Activated CD4-positive, alpha-beta T cell treated with anti-CD3 and anti-CD28 coated beads, Interleukin-2, amount 50 U/mL, for 4 hours (primary cell): ENCODE data around the gene WDR53.
"Not testable (repeated sequence)": the region's sequence is repeated elsewhere in the genome, so short reads cannot be mapped to it uniquely, and the experiment has no call there.

Experiments used
- DNase-seq, 2 experiments: peaks; one replicate each; pipeline ENCODE4 v3.0.0-alpha.2; 2020

Gene WDR53

DNA sequence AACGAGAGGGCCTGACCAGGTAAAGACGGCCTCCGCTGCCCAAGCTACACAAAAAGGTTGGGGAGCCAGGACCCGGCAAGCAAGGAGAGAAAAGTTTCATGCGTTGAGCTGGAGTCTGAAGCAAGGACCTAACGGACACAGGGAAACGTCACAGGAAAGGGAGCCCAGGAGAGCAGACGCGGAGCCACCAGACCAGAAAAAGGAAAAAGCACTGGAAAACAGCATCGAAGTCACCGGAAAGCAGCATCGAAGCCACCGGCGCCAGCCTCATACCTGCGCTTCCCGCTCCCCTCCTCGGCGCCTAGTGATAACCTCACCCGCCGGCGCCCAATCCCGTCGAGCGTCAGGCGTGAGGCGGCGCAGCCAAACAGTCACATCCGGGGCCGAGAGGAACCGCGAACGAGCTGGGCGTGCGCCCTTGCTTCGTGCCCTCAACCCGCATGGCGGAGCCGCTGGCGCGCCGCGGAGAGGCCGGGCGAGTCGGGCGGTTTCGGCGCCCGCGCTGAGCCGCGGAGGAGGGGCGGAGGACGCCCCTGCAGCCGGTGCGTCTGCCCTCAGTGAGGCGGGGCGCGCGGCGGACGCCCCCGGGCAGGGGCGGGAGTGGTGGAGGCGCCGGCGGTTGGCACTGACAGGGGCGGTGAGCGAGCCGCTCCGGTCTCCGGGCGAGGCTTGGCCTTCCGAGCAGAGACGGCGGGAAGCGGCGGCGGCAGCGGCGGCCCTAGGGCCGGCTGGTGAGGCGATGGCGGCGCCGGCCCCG, at the start of gene WDR53, which contains the start of gene FBXO45:
TSS of gene WDR53 (minus strand) at position 309 of the 757 bp plus-strand sequence. CDS start 7,079 bp downstream, outside the sequence.
TSS of gene FBXO45 (plus strand) at position 415 of the 757 bp plus-strand sequence. CDS start at position 740, 325 bp downstream.
- peak; percentile 93 for DNase-seq

DNA sequence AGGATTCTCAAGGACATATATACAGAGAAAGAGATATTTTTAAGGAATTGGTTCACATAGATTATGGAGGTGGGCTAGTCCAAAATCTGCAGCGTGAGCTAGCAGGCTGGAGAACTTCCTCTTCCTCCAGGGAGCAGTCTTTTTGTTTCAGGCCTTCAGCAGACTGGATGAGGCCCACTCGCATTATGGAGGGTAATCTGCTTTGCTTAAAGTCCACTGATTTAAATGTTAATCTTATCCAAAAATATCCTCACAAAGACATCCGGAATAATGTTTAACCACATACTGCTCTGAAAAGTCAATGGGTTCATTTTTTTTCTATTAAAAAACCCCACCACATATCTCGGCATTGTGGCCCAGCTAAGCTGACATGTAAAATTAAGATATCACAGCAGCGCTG, 48.9 kb upstream of the WDR53 start:
- no peak for DNase-seq

DNA sequence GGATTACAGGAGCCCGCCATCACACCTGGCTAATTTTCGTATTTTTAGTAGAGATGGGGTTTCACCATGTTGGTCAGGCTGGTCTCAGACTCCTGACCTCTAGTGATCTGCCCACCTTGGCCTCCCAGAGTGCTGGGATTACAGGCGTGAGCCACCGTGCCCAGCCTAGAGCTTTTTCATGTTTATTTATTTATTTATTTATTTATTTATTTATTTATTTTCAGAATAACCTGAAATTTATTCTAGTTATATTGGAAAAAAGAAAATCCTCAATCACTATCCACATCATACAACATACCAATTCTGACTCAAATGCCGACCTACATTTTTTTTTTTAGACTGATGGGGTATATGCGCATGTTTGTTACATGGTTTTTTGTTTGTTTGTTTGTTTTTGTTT, 46.9 kb upstream of the WDR53 start:
- DNase-seq = not testable (repeated sequence)

DNA sequence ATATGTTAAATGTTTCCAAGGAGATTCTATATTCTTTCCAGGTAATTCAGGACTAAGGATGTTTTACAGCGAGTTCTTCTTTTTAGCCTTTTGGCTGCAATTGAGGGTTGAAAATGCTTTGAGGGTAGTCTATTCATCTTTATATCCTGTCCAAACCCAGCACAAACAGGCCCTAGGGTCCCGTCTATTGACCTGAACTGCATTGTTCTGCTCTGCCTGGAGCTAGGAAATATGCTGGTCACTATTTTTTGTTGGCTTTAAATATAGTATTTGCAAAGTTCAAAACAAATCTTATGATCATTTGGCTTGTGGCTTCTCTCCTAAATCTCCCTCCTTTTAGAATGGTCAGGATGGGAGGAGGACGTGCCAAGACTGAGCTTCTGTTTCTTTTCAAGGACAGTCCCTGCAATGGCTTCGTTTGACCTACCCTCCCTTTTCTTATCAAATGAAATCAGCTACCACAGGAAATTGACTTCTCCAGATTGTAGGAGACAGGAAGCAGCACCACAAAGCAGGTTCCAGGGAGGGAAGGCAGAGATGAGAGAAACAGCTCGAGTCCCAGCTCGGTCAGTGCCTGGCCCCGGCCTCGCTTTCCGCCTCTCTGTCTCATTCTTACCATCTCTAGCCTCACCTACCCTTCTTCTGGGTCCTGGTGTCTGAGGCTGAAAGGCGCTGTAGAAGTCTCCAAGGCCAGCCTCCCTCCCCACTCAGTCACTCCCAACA, 43.6 kb upstream of the WDR53 start:
- no peak for DNase-seq

DNA sequence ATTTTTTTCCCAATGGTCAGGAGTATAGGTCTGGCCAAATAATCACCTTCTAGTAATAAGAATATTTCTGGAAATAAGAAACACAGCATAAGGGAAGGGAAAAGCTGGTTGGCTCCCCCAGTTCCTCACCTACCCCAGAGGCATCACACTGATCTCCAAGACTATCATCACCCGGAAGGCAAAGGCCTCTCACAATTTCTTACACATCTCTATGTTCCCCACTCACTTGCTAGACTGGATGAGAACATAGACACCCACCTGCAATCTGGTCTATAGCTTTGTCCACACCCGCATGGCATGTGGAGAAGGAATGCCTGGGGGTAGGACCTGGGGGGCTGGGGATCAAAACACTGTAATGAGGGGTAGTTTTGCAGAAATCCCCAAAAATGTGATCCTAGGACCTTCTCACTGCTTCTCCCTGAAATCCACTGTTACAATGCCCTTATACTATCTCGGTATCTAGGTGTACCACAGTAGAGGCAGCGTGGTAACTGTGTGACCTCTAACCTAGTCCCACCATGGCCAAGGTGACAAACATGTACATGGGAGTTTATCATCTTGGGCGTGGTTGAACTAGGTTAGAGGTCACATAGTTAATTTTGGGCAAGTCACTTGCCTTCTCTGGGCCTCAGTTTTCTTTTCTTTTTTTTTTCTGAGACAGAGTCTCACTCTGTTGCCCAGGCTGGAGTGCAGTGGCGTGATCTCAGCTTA, 41.6 kb upstream of the WDR53 start:
- no peak for DNase-seq

DNA sequence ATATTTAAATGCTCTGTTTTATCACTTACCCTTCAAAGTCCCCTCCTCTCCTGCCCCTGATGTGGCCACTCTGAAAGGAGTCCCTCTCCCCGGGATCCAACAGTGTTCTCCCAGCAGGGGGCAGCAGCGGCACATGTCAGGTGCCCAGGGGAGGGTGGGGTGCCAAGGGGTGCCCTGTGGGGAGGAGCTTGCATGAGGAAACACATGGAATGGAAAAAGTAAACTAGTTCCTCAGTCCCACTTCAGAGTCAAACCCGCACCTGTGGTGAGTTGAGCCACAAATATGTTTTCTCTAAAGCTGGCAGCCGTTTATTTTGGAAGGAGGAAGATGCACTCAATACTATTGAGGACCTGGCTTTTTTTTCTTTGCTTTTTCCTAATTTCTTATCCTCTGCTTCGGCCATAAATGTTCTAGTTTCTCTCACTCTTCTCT, 41.0 kb upstream of the WDR53 start:
- peak; percentile 93 to 97 for DNase-seq

DNA sequence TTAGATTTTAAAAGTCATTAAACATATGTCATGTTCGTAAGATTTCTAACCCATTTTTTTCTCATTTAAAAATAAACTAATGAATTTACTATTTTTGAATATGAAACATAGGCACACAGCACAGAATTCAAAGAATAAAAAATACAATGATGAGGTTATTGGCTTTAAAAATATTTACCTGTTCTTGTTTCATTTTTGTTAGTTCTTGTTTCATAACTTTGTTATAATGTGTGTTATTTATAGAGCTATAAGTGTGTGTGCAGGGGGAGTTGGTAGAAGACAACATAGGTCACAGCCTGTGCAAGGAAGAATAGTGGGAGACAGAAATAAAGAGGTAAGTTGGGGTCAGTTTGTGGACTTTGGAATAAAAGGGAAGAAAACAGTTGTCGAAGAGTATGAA, 40.3 kb upstream of the WDR53 start:
- DNase-seq = no peak

DNA sequence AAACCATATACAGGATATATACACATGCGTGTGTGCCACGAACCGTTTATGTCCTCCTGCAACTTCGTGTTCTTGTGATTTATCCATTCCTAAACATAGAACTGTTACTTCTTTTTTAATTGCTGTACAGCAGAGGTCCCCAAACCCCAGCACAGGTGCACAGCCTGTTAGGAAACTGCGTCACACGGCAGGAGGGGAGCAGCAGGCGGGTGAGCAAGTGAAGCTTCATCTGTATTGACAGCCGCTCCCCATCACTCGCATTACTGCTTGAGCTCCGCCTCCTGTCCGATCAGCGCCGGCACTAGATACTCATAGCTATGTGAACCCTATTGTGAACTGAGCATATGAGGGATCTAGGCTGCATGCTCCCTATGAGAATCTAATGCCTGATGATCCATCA, 36.2 kb upstream of the WDR53 start:
- peak; percentile 58 for DNase-seq

DNA sequence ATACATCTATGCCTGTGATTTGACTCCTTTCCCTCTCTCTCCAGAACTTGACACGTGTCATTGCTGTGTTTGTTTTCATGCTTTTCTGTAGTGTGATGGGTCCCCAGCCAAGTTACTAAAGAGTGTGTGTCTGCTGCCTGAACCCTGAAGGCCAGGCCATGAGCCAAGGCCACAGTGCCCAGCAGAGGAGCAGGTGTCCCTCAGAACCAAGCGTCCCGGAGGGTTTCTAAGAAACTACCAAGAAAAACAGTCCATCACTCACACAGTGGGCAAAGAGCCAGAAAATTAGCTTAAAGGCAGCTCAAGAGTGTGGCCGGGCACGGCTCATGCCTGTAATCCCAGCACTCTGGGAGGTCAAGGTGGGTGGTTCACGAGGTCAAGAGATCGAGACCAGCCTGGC, 35.3 kb upstream of the WDR53 start:
- DNase-seq = no peak

DNA sequence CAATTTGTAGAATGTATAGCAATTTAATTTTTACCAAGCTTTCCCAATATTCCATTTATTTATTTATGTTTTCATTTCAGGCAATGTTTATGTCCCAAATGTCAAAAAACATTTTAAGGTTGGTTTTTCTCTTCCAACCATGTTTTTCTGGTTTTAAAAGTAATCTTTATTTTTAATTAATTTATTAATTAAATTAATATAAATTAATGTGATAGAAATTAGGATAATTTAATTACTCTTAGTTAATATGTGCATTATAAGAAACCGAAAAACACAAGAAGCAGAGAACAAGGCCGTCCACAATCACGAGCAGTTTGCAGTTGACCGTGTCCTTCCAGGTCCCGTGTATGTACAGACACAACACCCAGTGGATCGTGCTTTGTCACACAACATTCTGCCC, 34.3 kb upstream of the WDR53 start:
- DNase-seq = no peak

DNA sequence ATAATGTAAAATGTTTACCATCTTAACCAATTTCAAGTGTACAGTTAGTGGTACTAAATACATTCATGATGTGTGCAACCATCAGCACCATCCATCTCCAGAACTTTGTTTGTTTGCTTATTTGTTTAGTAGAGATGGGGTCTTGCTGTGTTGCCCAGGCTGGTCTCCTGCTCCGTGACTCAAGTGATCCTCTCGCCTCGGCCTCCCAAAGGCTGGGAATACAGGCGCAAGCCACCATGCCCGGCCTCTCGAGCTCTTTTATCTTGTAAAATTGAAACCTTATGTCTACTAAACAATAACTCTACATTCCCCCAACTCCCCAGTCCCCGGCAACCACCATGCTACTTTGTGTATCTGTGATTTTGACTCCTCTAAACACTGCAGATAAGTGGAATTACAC, 32.0 kb upstream of the WDR53 start:
- no peak for DNase-seq

DNA sequence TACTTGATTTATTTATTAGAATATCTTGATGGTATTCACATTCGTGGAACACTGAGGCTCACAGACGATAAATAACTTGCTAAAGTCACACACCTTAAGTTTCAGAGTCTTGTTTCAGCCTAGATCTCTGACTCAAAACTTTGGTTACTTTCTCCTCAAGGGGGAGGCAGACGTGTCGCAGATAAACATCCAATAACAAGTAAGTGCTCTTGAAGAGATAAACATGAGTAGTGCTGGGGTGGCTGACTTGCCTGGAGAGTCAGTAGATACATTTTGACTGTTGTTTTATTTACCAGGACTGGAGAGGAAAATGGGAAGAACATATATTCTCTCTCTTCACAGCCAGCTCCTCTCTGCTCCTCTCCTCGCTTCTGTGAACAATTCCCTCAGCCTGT, 31.4 kb upstream of the WDR53 start:
- DNase-seq = no peak

DNA sequence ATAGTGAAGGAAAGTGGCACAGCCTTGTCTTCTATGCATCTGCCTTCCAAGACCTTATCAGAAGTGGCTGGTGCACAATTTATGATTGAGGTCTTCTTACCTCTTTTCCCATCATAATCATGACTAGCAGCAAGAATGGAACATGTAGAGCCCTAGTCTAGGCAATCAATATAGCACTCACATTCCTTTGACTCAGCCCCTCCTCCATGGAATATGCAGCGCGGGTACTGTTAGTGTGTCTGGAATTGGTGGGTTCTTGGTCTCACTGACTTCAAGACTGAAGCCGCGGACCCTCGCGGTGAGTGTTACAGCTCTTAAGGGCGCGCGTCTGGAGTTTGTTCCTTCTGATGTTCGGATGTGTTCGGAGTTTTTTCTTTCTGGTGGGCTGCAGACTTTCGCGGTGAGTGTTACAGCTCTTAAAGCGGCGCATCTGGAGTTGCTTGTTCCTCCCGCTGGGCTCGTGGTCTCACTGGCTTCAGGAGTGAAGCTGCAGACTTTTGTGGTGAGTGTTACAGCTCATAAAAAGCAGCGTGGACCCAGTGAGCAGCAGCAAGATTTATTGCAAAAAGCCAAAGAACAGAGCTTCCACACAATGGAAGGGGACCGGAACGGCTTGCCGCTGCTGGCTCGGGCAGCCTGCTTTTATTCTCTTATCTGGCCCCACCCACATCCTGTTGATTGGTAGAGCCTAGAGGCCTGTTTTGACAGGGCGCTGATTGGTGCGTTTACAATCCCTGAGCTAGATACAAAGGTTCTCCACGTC, 29.8 kb upstream of the WDR53 start:
- DNase-seq = peak in 1 of 2 experiments; percentile 7

DNA sequence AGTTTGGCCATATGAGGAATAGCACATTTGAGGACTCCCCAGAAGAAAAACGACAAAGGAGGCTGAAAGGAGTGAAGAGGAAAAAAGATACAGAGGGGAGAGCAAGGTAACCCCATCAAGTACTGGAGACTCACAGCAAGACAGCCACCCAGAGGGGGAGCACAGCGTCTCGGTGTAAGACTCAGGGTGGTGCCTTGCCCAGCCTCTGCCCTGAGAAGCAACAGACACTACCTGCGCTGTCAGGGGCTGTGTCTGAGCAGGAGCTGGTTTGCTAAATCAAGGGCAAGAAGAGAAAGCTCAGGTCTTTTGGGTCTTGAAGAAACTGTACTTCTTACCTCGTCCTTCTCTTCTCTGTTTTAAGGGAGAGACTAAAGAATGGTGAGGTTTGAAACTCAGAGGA, 28.0 kb upstream of the WDR53 start:
- no peak for DNase-seq

DNA sequence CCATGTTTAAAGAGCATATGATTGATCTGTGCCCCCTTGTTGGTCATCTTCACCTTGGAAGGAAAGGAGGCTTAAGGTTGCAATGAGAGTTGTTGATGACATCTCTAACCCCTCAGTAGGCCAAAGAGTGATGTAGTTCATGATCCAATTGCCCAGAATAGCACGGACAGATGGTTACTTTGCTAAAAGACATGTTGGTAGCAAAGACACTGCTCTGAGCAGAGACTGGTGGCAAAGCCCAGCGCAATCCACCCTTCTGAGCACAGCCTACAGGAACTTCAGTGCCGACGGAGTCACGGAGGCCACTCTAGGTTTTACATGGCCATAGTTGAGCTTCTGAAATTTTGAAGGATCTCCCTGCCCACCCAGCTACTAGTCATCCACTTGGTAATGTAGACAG, 21.9 kb upstream of the WDR53 start:
- no peak for DNase-seq

DNA sequence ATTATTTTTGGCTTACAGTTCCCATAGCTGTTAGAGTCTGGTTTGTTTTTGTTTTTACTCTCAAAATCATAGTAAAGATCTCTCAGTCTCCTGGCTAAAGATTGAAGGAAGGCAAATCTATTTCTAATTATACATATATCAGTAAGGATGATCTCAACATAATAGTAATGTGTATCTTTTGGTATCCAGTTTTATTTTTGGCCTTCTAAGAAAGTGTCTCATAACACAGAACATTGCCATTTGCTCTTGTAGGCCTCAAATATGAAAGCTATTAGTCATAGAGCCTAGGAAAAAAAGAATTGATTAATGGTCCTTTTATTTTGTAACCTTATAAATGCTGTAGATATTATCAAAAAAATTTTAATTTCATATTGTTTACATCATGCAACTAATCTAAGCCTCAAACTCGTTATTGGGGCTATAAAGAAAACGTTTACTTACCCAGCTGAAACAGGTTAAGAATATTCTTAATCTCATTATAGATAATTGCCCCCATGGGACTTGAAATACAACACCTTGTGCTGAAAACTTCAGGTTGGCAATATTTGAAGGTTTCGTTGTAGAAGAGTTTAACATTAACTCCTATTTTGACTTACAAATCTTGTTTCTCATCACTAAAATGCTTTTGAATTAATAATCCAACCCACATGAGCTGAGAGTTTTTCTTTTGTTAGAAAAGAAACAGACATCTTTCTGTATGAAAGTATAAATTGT, 16.8 kb upstream of the WDR53 start:
- DNase-seq = no peak

DNA sequence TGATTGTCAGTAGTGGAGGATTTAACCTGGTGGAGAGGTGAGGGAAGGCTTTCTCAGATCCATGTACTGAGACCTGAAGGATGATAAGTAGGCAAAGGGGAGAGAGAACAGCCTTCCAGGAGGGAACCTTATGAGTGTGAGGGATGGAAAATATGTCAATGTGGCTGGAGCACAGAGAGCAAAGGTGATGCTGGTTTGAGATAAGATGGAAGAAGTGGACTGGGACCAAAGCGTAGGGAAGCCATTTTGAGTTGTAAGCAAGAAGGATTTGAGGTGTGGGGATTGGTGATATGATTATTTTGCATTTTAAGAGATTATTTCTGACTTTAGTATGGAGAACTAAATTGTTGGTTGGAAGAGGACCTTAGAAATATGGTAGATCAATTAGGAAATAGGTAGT, 4.0 kb upstream of the WDR53 start:
- DNase-seq = no peak

DNA sequence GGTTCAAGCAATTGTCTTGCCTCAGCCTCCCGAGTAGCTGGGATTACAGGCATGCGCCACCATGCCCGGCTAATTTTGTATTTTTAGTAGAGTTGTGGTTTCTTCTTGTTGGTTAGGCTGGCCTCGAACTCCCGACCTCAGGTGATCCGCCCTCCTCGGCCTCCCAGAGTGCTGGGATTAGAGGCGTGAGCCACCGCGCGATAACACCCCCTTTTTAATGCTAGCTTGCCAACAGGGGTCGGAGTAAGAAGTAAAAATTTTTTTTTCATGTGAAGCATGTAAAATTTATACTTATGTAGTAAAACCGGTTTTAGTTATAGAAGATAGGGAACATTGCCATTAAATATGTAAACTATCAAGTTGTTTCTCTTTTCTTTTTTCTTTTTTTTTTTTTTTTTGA, 2.0 kb upstream of the WDR53 start:
- DNase-seq = not testable (repeated sequence)

DNA sequence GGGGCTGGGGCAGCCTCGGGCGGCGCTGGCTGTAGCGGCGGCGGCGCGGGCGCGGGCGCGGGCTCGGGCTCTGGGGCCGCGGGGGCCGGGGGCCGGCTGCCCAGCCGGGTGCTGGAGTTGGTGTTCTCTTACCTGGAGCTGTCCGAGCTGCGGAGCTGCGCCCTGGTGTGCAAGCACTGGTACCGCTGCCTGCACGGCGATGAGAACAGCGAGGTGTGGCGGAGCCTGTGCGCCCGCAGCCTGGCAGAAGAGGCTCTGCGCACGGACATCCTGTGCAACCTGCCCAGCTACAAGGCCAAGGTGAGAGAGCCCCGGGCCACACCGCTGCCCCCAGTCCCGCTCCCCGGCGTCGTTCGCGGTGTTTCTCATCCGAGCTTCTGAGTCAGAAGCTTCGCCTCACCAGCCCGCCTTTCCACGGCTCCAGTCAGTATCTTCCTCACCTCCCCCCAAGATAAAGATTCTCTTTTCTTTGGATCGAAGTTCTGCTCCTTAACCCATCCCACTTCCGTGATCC, 706 bp upstream of the WDR53 start:
- DNase-seq = peak; percentile 26 to 27

DNA sequence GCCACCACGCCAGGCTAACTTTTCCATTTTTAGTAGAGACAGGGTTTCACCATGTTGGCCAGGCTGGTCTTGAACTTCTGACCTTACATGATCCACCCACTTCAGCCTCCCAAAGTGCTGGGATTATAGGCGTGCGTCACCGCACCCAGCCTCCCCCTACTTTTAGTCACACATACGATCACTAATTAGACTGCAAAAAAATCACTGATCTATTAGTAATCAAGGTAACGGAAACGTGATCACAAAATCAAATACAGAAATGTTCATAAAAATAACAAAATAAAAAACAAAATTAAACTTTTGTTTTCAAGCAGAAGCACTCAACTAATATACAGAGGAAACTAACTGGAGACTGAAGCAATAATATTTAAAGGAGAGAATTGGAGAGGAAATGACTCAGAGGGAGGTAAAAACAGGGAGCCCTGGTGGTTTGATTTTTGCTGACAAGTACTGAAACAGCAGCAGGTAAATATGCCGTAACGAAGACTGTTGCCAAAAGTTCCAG, 4.6 kb downstream of the WDR53 start:
- peak; percentile 8 to 21 for DNase-seq

DNA sequence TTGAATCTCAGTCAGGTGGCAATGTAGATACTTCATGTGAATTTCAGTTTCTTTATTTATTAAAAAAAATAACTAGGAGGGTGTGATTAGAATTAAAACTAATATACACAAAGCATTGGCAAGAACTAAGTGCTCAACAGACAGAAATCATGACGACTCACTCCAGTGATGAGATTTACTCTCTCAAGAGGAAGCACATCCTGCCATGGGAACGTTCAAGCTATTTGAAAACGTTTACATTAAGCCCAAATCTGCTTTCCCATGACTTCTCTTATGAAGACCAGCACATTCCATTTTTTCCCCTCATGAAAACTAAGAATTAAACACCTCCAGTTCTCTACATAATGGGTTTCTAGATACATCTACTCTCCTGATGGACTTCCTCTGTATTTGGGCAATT, 8.5 kb downstream of the WDR53 start:
- no peak for DNase-seq

DNA sequence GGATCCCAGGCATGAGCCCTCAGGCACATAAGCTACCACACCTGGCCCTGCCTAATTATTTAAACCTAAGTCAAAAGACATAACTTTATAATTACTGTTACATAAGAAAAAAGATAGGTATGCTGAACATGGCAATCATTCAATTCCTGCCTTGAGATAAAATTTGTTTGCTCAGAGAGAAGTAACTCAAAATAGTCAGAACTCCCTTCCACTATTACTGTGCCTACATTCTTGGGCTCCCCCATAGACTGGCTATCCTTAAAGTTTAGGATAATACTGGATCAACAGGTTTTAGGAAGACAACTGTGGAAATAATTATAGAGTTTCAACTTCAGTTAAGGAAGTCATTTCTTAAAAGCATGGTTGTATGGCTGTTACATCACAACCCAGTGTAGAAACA, 9.9 kb downstream of the WDR53 start:
- no peak for DNase-seq
